K562 (cell line): ENCODE results near the gene ENTPD3. TPM values are rescaled to one million over a fixed set of nuclear protein-coding genes. Genes with fewer than 3 reads are reported as not detected.

Source experiments
- ARNT ChIP-seq, 2 experiments: fragments of 450-650 bp; IDR thresholded peaks; 2 replicates each; pipeline ENCODE4 v1.6.1; 2016; ENCODE audit warnings: mild to moderate bottlenecking in 1 of 2
- CXXC5 ChIP-seq: fragments of 250-450 bp; sonication (Bioruptor Pico); IDR thresholded peaks from 2 replicates; pipeline ENCODE4 v1.8.0; 2022; ENCODE audit warnings: inconsistent platforms, mild to moderate bottlenecking, moderate library complexity
- HCFC1 ChIP-seq: IDR thresholded peaks from 2 replicates; pipeline ENCODE4 v1.6.1; 2012; ENCODE audit warnings: low read depth, low read length, improper control_type of control experiment
- HDAC1 ChIP-seq, 2 experiments: fragments of 450-650 bp; IDR thresholded peaks; 2 replicates each; pipeline ENCODE4 v1.6.1; 2016 to 2017; ENCODE audit warnings: inconsistent platforms in 1 of 2, mild to moderate bottlenecking in 1 of 2, moderate library complexity in 1 of 2
- HINFP ChIP-seq: fragments of 450-650 bp; conservative IDR thresholded peaks from 2 replicates; pipeline ENCODE4 v1.6.1; 2016; ENCODE audit warnings: missing genetic modification characterization, low read depth, mild to moderate bottlenecking, control low read depth, missing compliant biosample characterization
- IRF2 ChIP-seq: sonication (generic); formaldehyde crosslinking; IDR thresholded peaks from 2 replicates; pipeline ENCODE4 v1.8.1; 2022; ENCODE audit warnings: mild to moderate bottlenecking, missing genetic modification reagents
- JUND ChIP-seq, 2 experiments: IDR thresholded peaks; 2 replicates in 1 of 2; 3 replicates in 1 of 2; pipeline ENCODE4 v1.6.1; 2011; ENCODE audit warnings: borderline replicate concordance in 2 of 2, low read depth in 2 of 2, low read length in 2 of 2, improper control_type of control experiment in 1 of 2, missing biosample characterization in 1 of 2, missing genetic modification characterization in 1 of 2, missing genetic modification reagents in 1 of 2
- MIER1 ChIP-seq: fragments of 450-650 bp; IDR thresholded peaks from 2 replicates; pipeline ENCODE4 v1.6.1; 2016; ENCODE audit warnings: antibody characterized with exemption, mild to moderate bottlenecking, low read depth
- MNT ChIP-seq, 2 experiments: fragments of 450-650 bp; conservative IDR thresholded peaks; 2 replicates each; pipeline ENCODE4 v1.6.1; 2017; ENCODE audit warnings: mild to moderate bottlenecking in 2 of 2, moderate library complexity in 2 of 2
- NCOA6 ChIP-seq: fragments of 450-650 bp; IDR thresholded peaks from 2 replicates; pipeline ENCODE4 v1.6.1; 2017; ENCODE audit warnings: mild to moderate bottlenecking
- PHB2 ChIP-seq: fragments of 450-650 bp; IDR thresholded peaks from 2 replicates; pipeline ENCODE4 v1.6.1; 2017; ENCODE audit warnings: low read depth
- POLR2H ChIP-seq: IDR thresholded peaks from 2 replicates; pipeline ENCODE4 v1.6.1; 2016; ENCODE audit warnings: missing genetic modification characterization, low read depth, mild to moderate bottlenecking, control low read depth, missing compliant biosample characterization, moderate library complexity
- SP1 ChIP-seq: sonication (generic); formaldehyde crosslinking; IDR thresholded peaks from 2 replicates; pipeline ENCODE4 v1.8.1; 2022; ENCODE audit warnings: mild to moderate bottlenecking, missing genetic modification reagents
- TOE1 ChIP-seq, 2 experiments: fragments of 450-650 bp in 1 of 2; sonication (generic) in 1 of 2; formaldehyde crosslinking in 1 of 2; IDR thresholded peaks; 2 replicates each; pipeline versions ENCODE4 v1.7.1 to v1.8.0; 2016 to 2022; ENCODE audit warnings: borderline replicate concordance in 2 of 2, mild to moderate bottlenecking in 2 of 2, antibody characterized with exemption in 1 of 2, inconsistent platforms in 1 of 2, low read depth in 1 of 2, missing genetic modification reagents in 1 of 2, moderate library complexity in 1 of 2
- ZEB2 ChIP-seq: fragments of 450-650 bp; IDR thresholded peaks from 2 replicates; pipeline ENCODE4 v1.6.1; 2016
- ZNF609 ChIP-seq: sonication (generic); formaldehyde crosslinking; IDR thresholded peaks from 2 replicates; pipeline ENCODE4 v1.8.1; 2023; ENCODE audit warnings: missing genetic modification reagents, mild to moderate bottlenecking, borderline replicate concordance
- ZSCAN29 ChIP-seq: fragments of 450-650 bp; IDR thresholded peaks from 2 replicates; pipeline ENCODE4 v1.6.1; 2017
- polyA plus RNA-seq, 8 experiments: library from polyadenylated mRNA; depleted of rRNA in 4 of 8; stranded (reverse) in 5 of 8; unstranded in 3 of 8; fragments of >200 nt; fragmentation: Nextera tagmentation in 2 of 8; fragmentation: Illumina TruSeq in 1 of 8; extraction: Ambion mirVana in 2 of 8; extraction: Trizol in 1 of 8; gene quantifications; 2 replicates each; pipeline versions ENCODE4 v1.2.1 to v1.2.3, GENCODE V29; 2011 to 2014; ENCODE audit warnings: inconsistent platforms in 1 of 8, missing spikeins in 1 of 8
- total RNA-seq, 7 experiments: library from RNA; depleted of rRNA in 6 of 7; stranded (reverse); fragments of >200 nt in 6 of 7; fragmentation: Illumina TruSeq in 2 of 7; extraction: Trizol in 2 of 7; gene quantifications; 2 replicates each; pipeline versions ENCODE4 v1.2.1 to v1.2.3, GENCODE V29; 2011 to 2021; ENCODE audit warnings: low replicate concordance in 1 of 7

The ENTPD3 gene
- total and polyA plus RNA-seq, 9 of the 15 experiments (the other 6 are each of a cell fraction or from before 2014, with no cell fraction given) = 0.23 to 2.1 (median 0.58) TPM

GRCh38 chr3:40476478-40477470 lies 89.8 kb downstream of the ENTPD3 start, which contains the start of gene ZNF619 (continued):
- TF ChIP-seq TOE1 (IDR thresholded peaks at IDR 0.05; ENCODE audit: borderline replicate concordance) (peak; percentile 42; the same call in 1 of the 2 replicates), TOE1 (CRISPR knock-in tag; IDR thresholded peaks at IDR 0.05; ENCODE audit: borderline replicate concordance, low read depth) (no peak), ZSCAN29 (peak; percentile 68; the same call in 1 of the 2 replicates), PHB2 (peak; percentile 25; the same call in 1 of the 2 replicates), HINFP (tag) (0 out of 2 replicates have a peak, but pooled peaks have one; percentile 23), NCOA6 (no peak), HCFC1 (peak; percentile 68), SP1 (peak; percentile 61; the same call in 1 of the 2 replicates), IRF2 (CRISPR knock-in tag) (no peak), POLR2H (peak; percentile 74), ZNF609 (CRISPR knock-in tag) (no peak), JUND (IDR thresholded peaks at IDR 0.05; ENCODE audit: borderline replicate concordance, low read depth, low read length) (0 out of 2 replicates have a peak, but pooled peaks have one; percentile 28), JUND (tag; IDR thresholded peaks at IDR 0.05; ENCODE audit: borderline replicate concordance, low read depth, low read length) (no peak), HDAC1 (IDR thresholded peaks at IDR 0.05) (peak in 1 of 2 experiments; percentile 49; a peak in 2 of 4 replicates), MIER1 (no peak), MNT (conservative IDR thresholded peaks at IDR 0.05) (peak in 1 of 2 experiments; percentile 62; a peak in 2 of 4 replicates), CXXC5 (peak; percentile 75), ARNT (IDR thresholded peaks at IDR 0.05) (peak in 1 of 2 experiments; percentile 30; a peak in 1 of 4 replicates), ZEB2 (0 out of 2 replicates have a peak, but pooled peaks have one; percentile 32)
